Loucy (cell line): ENCODE data around the gene DERA.

Experiments used
- EZH2phosphoT487 ChIP-seq: fragments of 200-600 bp; IDR thresholded peaks from 2 replicates; pipeline ENCODE4 v1.6.1; 2018; ENCODE audit warnings: antibody characterized with exemption, mild to moderate bottlenecking, moderate library complexity, borderline replicate concordance
- TF ChIP-seq, protein P1 (sequence below): fragments of 200-600 bp; sonication (generic); conservative IDR thresholded peaks from 2 replicates; pipeline ENCODE4 v1.5.1; 2014; ENCODE audit warnings: mild to moderate bottlenecking, antibody characterized with exemption, low read length

DNA sequence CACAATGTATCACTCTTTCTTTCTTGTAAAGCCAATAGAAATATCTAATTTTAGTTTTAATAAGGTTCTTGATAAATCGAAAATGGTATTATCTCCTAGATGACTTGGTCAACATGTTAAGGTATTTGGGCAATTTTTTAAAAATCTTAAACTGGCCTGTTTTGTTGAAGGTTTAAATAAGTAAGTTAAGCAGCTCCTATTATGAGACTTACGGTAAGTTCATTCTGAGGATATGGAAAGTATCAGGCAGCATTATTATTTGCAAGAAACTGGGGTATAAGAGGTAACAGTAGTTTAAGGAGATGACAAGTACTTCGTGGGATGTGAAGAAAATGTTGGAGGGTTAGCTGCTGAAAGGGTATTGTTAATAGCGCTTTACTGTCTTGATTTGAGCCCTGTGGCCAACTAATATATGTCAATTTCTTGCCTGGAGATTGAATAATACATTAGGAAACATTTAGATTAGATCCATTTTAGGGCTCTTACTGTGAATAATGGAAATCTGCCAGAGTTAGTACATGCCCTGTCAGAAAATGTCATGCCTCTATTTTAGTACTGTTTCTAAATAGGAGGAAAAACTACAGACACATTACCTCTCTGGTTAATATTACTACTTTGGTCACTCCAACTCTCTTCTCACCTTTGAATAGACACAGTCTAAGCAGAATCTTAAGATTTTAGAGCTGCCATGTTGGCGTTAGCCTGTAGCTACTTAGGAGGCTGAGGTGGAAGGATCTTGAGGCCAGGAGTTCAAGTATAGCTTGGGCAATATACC, 23.9 kb upstream of the DERA start:
- TF ChIP-seq, protein P1, sequence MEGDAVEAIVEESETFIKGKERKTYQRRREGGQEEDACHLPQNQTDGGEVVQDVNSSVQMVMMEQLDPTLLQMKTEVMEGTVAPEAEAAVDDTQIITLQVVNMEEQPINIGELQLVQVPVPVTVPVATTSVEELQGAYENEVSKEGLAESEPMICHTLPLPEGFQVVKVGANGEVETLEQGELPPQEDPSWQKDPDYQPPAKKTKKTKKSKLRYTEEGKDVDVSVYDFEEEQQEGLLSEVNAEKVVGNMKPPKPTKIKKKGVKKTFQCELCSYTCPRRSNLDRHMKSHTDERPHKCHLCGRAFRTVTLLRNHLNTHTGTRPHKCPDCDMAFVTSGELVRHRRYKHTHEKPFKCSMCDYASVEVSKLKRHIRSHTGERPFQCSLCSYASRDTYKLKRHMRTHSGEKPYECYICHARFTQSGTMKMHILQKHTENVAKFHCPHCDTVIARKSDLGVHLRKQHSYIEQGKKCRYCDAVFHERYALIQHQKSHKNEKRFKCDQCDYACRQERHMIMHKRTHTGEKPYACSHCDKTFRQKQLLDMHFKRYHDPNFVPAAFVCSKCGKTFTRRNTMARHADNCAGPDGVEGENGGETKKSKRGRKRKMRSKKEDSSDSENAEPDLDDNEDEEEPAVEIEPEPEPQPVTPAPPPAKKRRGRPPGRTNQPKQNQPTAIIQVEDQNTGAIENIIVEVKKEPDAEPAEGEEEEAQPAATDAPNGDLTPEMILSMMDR = no peak
- no peak for TF ChIP-seq EZH2phosphoT487
